OCI-M2 (cell line): ENCODE results near the gene S100A7A.
"Not testable (repeated sequence)": the region's sequence is repeated elsewhere in the genome, so short reads cannot be mapped to it uniquely, and the experiment has no call there.

Experiments used
- DNase-seq: peaks from one replicate; lab custom pipeline; 2025; ENCODE audit not compliant: unreplicated experiment; lab: John Stamatoyannopoulos, UW

Gene S100A7A

DNA sequence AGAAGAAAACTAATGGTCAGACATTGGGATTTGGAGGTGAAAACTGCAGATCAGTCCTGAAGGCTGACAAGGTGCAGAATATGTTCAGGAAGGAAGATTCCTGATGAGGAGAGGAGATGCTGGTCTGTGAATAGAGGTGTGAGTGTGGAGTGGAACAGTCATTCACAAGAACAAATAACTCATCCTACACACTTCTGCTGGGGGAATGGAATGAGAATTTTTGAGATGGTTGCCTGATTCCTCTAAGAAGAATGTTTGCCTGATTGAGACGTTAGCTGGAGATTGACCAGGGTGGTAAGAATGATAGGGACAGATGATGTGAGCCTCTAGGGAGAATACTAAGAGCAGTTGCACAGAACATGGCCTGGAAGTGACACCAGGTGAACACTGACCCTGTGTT lies 40.1 kb downstream of the S100A7A start:
- no peak for DNase-seq

DNA sequence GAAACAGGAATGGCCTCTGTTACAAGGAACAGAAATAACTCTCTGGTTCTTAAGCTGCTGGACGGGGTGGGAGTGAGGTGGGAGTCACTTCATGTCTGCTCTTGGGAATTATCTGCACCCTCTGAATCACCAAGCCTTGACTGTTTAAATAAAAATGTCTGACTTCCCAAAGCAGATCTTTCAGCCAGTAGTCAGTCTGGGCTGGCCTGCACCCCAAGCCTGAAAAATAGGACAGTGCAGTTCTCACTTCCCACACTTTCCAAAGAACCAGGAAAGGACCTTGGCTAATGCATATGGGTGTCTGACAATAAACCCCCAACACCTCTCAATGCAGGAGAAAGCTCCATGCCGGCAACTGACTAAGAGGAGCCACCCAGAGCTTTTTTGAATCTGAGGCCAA lies 43.3 kb downstream of the S100A7A start:
- no peak for DNase-seq

DNA sequence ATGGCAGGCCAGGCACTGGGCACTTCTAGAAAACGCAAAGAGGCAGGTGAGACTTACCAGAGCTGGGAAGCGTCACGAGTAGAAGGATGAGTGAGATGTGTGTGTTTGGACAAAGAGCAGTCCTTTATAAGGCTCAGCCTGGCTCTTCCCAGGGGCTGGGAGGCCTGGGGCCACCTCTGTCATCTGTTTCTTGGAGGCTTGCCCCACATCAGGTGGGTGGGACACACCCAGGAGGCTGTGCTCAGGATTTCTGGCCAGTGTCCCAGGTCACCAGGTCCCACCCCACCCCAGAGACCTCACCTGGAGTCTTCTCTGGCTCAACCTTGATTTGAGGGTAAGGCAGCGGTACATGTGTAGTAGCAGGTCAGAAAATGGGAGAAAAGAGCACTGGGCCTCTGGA lies 44.2 kb downstream of the S100A7A start, which contains the start of gene S100A7:
TSS of gene S100A7 (minus strand) at position 101 of the 400 bp plus-strand sequence. CDS start 1,638 bp downstream, outside the sequence.
- DNase-seq: no peak

DNA sequence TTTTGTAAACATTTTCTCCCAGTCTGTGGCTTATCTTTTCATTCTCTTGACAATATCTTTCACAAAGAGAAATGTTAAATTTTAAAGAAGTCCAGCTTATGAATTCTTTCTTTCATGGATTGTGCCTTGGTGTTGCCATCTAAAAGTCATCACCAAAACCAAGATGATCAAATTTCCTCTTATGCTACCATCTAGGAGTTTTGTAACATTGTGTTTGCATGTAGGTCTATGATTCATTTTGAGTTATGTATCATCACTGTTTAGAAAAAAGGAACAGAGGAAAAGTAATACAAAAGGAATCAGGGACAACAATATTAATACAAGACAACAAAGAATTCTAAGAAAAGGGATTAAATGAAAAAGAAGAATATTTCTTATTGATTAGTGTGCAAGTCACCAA lies 46.4 kb downstream of the S100A7A start:
- DNase-seq: not testable (repeated sequence)

DNA sequence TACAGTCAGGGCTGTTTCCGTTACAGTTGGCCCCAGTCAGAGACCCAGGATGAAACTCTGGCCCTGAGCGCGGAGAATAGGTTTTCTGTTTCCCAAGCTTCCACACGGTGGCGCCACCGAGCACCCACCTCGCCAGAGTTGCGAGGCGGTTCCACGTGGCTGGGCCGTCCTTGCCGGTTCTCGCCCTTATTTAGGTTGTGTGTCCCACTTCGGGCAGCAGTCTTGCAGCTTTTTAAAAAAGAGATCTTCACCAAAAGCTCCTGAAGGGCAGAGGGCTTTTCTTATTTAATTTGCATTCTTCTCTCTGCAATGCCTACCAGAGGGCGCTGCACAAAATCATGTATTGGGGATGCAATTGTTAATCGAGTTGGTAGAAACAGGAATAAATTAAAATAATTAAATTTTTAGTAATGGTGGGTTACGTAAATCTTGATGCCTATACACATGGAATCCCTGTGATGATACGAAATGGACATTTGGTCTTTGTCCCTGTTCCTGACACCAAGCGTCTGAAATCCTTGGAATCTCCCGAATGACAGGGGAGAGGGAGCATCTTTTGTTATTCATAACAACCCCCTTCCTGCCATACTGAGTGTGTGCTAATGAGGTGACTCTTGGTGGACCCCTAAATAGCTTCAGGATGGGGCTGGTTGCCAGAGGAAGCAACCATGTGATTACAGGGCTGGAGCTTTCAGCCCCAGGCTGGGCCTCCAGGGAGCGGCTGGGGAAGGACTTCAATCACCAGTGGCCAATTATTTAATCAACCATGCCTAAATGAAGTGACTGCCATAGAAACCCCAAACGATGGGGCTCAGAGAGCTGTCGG lies 49.7 kb downstream of the S100A7A start:
- no peak for DNase-seq

DNA sequence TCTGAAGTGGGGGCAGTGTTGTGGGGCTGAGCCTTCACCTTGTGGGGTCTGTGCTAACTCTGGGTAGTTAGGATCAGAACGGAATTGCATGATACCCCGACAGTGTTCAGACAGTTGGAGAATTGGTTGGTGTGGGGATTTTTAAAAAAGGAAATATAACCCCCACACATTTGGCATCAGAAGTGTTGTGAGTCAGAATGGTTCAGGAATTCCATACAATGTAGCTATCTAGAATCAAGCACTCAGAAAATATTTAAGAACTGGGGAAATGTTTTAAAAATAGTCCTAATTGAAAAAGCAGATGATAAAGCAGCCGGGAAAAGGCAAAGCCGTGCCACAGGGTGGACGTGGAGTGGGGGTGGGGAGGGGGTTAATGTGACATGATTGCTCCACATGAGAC lies 50.6 kb downstream of the S100A7A start:
- no peak for DNase-seq

DNA sequence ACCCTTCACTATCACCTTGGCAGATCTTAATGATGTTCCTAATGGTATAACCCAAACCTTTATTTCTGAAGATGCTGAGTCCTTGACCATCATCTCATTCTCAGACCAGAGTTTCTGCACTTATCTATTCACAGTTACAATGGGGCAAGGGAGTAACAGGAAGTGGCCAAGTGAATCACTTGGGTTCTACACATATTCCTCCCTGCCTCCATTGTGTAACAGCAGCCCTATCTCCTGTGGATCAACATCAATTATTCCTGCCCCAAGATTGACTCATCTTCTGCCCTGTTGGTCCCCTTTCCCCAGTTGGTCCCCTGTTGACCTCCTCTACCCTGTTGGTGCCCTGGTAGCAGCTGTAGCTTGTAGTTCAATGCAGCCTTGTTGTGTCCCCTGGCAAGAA lies 54.4 kb downstream of the S100A7A start:
- DNase-seq: no peak
